Esophagus muscularis mucosa (tissue), 4 donors: Measurements from ENCODE around the gene TLK1. TPM values are rescaled to one million over a fixed set of nuclear protein-coding genes. Genes with fewer than 3 reads are reported as not detected.
"Not testable (repeated sequence)": the region's sequence is repeated elsewhere in the genome, so short reads cannot be mapped to it uniquely, and the experiment has no call there.

Source experiments
- DNase-seq: peaks from one replicate; pipeline ENCODE4 v3.0.0-alpha.2; 2017; ENCODE audit errors: extremely low spot score
- H3K27ac ChIP-seq, 4 donors: fragments of 200-600 bp; sonication (generic); replicated peaks in 1 of 4; 1 replicate in 3 of 4; 2 replicates in 1 of 4; pipeline ENCODE4 v1.5.1; 2016 to 2019; ENCODE audit warnings: mild to moderate bottlenecking in 1 of 4
- H3K27me3 ChIP-seq, 4 donors: fragments of 200-600 bp; sonication (generic); one replicate each; pipeline versions ENCODE4 v1.5.1 to v1.6.0; 2016 to 2019
- H3K36me3 ChIP-seq, 4 donors: fragments of 200-600 bp; sonication (generic); one replicate each; pipeline ENCODE4 v1.5.1; 2016 to 2019
- H3K4me1 ChIP-seq, 4 donors: fragments of 200-600 bp; sonication (generic); one replicate each; pipeline ENCODE4 v1.5.1; 2016 to 2019
- H3K4me3 ChIP-seq, 4 donors: fragments of 200-600 bp; sonication (generic); 1 replicate in 2 of 4; 2 replicates in 2 of 4; pipeline ENCODE4 v1.5.1; 2016 to 2019; ENCODE audit warnings: mild to moderate bottlenecking in 4 of 4, moderate library complexity in 1 of 4
- H3K9me3 ChIP-seq, 4 donors: fragments of 200-600 bp; sonication (generic); 1 replicate in 3 of 4; 2 replicates in 1 of 4; pipeline ENCODE4 v1.5.1; 2016 to 2019
- EP300 ChIP-seq: sonication (generic); formaldehyde crosslinking; IDR thresholded peaks from one replicate; pipeline ENCODE4 v1.6.1; 2017; ENCODE audit warnings: antibody characterized with exemption
- POLR2A ChIP-seq: fragments of 450-650 bp; IDR thresholded peaks from one replicate; pipeline ENCODE4 v1.6.1; 2017; ENCODE audit warnings: antibody characterized with exemption, moderate library complexity, mild to moderate bottlenecking, low read depth
- POLR2AphosphoS5 ChIP-seq, 2 donors: sonication (generic); formaldehyde crosslinking; IDR thresholded peaks; one replicate each; pipeline ENCODE4 v1.6.1; 2017; ENCODE audit warnings: antibody characterized with exemption in 2 of 2
- WGBS: methylation state at CpG from one replicate; pipeline ENCODE4 v1.1.5; 2018; 5-methylcytosine and 5-hydroxymethylcytosine counted together
- intact Hi-C: fragments of 100-400 bp; cut with DNase I; formaldehyde crosslinking; loops from one replicate; pipeline ENCODE4 v1.15.1; 2023
- total RNA-seq, 4 donors: library from RNA; depleted of rRNA; stranded (reverse); fragments of >200 nt; gene quantifications; one replicate each; pipeline versions ENCODE4 v1.1.0 to v1.2.1, GENCODE V29; 2016
- TF ChIP-seq, protein P1 (sequence below), 3 experiments: fragments of 200-600 bp in 2 of 3; fragments of 450-650 bp in 1 of 3; sonication (generic) in 2 of 3; IDR thresholded peaks; one replicate each; pipeline ENCODE4 v1.5.1; 2017 to 2019; ENCODE audit warnings: antibody characterized with exemption in 3 of 3, mild to moderate bottlenecking in 2 of 3, moderate library complexity in 1 of 3

Gene TLK1
- total RNA-seq, 4 donors from 2014 or later: 27.9 to 46.1 (median 34.0) TPM

- WGBS: 75% methylated on average over 4 of the region's 4 CpGs
Measured at GRCh38 chr2:171102802-171103201, 57.9 kb downstream of the TLK1 start.

DNA sequence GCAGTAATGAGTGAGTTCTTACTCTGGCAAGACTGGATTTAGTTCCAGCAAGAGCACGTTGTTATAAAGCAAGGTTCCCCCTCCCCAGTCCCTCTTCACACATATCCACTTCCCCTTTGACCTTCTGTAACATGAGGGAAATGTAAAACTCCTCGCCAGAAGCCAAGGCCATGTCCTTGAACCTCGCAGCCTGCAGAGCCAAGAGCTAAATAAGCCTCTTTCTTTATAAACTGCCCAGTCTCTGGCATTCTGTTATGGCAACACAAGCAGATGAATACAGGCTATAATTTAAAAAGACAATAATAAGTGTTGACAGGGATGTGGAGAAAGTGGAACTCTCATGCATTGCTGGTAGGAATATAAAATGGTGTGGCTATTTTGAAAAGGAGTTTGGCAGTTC is 60.3 kb downstream of the TLK1 start:
- no peak for TF ChIP-seq EP300
- TF ChIP-seq POLR2A: no peak
- TF ChIP-seq, protein P1, sequence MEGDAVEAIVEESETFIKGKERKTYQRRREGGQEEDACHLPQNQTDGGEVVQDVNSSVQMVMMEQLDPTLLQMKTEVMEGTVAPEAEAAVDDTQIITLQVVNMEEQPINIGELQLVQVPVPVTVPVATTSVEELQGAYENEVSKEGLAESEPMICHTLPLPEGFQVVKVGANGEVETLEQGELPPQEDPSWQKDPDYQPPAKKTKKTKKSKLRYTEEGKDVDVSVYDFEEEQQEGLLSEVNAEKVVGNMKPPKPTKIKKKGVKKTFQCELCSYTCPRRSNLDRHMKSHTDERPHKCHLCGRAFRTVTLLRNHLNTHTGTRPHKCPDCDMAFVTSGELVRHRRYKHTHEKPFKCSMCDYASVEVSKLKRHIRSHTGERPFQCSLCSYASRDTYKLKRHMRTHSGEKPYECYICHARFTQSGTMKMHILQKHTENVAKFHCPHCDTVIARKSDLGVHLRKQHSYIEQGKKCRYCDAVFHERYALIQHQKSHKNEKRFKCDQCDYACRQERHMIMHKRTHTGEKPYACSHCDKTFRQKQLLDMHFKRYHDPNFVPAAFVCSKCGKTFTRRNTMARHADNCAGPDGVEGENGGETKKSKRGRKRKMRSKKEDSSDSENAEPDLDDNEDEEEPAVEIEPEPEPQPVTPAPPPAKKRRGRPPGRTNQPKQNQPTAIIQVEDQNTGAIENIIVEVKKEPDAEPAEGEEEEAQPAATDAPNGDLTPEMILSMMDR (IDR thresholded peaks at IDR 0.05): no peak
- no peak for TF ChIP-seq POLR2AphosphoS5 (IDR thresholded peaks at IDR 0.05)

More at GRCh38 chr2:171102802-171103201, 57.9 kb downstream of the TLK1 start:
- Histone ChIP-seq H3K27ac (no peak overlapping the region), H3K4me1 (no peaks in the 10 kb centered on the region), H3K9me3 (peaks cover 0 to 12% (median 8%) of the 10 kb centered on the region in 4 donors), H3K4me3 (no peak overlapping the region), H3K27me3 (no peaks in the 10 kb centered on the region), H3K36me3 (no peaks in the 10 kb centered on the region)
- TF ChIP-seq POLR2AphosphoS5 (IDR thresholded peaks at IDR 0.05) (no peak), EP300 (no peak), POLR2A (no peak)
- TF ChIP-seq, protein P1 (IDR thresholded peaks at IDR 0.05): no peak
- no peak for DNase-seq
- intact Hi-C loops: no loop called here

GRCh38 chr2:171098607-171099006 is 62.1 kb downstream of the TLK1 start:
- Histone ChIP-seq H3K36me3 (peaks cover 0 to 4% (median 0%) of the 10 kb centered on the region in 4 donors), H3K27ac (no peak overlapping the region), H3K9me3 (peaks cover 0 to 16% (median 10%) of the 10 kb centered on the region in 4 donors), H3K4me1 (peaks cover 0 to 6% (median 0%) of the 10 kb centered on the region in 4 donors), H3K4me3 (no peak overlapping the region), H3K27me3 (no peaks in the 10 kb centered on the region)
- DNase-seq: no peak
- intact Hi-C loops: no loop called here
- TF ChIP-seq, protein P1 (IDR thresholded peaks at IDR 0.05): no peak
- TF ChIP-seq POLR2A (no peak), POLR2AphosphoS5 (IDR thresholded peaks at IDR 0.05) (no peak), EP300 (no peak)

More for the DNA sequence above, 60.3 kb downstream of the TLK1 start:
- WGBS: 92% methylated on average over 3 of the region's 3 CpGs
- Histone ChIP-seq H3K27ac (no peak overlapping the region), H3K36me3 (peaks cover 0 to 4% (median 0%) of the 10 kb centered on the region in 4 donors), H3K9me3 (peaks cover 0 to 16% (median 10%) of the 10 kb centered on the region in 4 donors), H3K4me1 (no peaks in the 10 kb centered on the region), H3K4me3 (no peak overlapping the region), H3K27me3 (no peaks in the 10 kb centered on the region)
- intact Hi-C loops: no loop called here
- no peak for DNase-seq

- no peak for DNase-seq
- intact Hi-C loops: no loop called here
- no peak for TF ChIP-seq EP300
- no peak for TF ChIP-seq POLR2AphosphoS5 (IDR thresholded peaks at IDR 0.05)
- TF ChIP-seq, protein P1 (IDR thresholded peaks at IDR 0.05): no peak
- TF ChIP-seq POLR2A: no peak
- Histone ChIP-seq H3K27me3 (no peaks in the 10 kb centered on the region), H3K36me3 (peaks cover 0 to 4% (median 0%) of the 10 kb centered on the region in 4 donors), H3K4me3 (no peak overlapping the region), H3K27ac (no peak overlapping the region), H3K4me1 (peaks cover 0 to 15% (median 3%) of the 10 kb centered on the region in 4 donors), H3K9me3 (peaks cover 0 to 16% (median 10%) of the 10 kb centered on the region in 4 donors)
- WGBS: 81% methylated on average over 2 of the region's 2 CpGs
Measured at GRCh38 chr2:171095014-171095582, 65.6 kb downstream of the TLK1 start.

DNA sequence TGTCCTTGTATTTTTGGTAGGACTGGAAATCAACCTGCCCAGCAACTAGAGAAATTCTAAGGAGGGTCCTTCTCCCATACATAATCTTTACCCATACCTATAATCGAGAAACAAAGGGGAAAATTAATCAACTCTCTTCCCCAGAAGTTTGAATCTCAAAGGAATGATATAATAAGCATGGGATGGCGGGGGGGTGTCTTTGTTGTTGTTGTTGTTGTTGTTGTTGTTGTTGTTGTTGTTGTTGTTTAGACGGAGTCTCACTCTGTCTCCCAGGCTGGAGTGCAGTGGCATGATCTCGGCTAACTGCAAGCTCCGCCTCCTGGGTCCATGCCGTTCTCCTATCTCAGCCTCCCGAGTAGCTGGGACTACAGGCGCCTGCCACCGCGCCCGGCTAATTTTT is 69.2 kb downstream of the TLK1 start:
- WGBS: 94% methylated on average over 11 of the region's 11 CpGs
- H3K9me3 ChIP-seq, intact Hi-C loops, H3K27ac ChIP-seq, H3K4me3 ChIP-seq, H3K36me3 ChIP-seq, DNase-seq, H3K27me3 ChIP-seq: not testable (repeated sequence)
- peaks cover 2 to 19% (median 9%) of the 10 kb centered on the region in 4 donors for H3K4me1 ChIP-seq
